RWPE2 (cell line): ENCODE results near the gene ADIRF.
"Not testable (repeated sequence)": the region's sequence is repeated elsewhere in the genome, so short reads cannot be mapped to it uniquely, and the experiment has no call there.

Experiments
- ATAC-seq: fragments of 200-7000 bp; cut with Tn5 transposase; 3 replicates; pipeline ENCODE4 v1.9.1; 2021; ENCODE audit warnings: low read depth
- DNase-seq: peaks from one replicate; pipeline ENCODE4 v3.0.0-alpha.2; 2020; ENCODE audit warnings: low spot score
- H3K27ac ChIP-seq: fragments of 450-650 bp; 2 replicates; pipeline ENCODE4 v1.5.1; 2017; ENCODE audit warnings: mild to moderate bottlenecking; ENCODE audit not compliant: poor library complexity, severe bottlenecking
- H3K27me3 ChIP-seq: fragments of 250-450 bp; sonication (Bioruptor Pico); 2 replicates; pipeline ENCODE4 v1.5.1; 2021; ENCODE audit warnings: mild to moderate bottlenecking, moderate library complexity; ENCODE audit not compliant: insufficient read depth, poor library complexity, severe bottlenecking
- H3K36me3 ChIP-seq: fragments of 250-450 bp; sonication (Bioruptor Pico); 2 replicates; pipeline ENCODE4 v1.5.1; 2020; ENCODE audit warnings: low read depth, mild to moderate bottlenecking, moderate library complexity
- H3K4me1 ChIP-seq: fragments of 250-450 bp; sonication (Bioruptor Pico); 2 replicates; pipeline ENCODE4 v1.5.1; 2021; ENCODE audit warnings: mild to moderate bottlenecking, moderate library complexity; ENCODE audit not compliant: insufficient read depth, poor library complexity, severe bottlenecking
- H3K4me3 ChIP-seq: fragments of 250-450 bp; sonication (Bioruptor Pico); 2 replicates; pipeline ENCODE4 v1.5.1; 2021; ENCODE audit warnings: mild to moderate bottlenecking, moderate library complexity; ENCODE audit not compliant: severe bottlenecking
- H3K9me3 ChIP-seq: fragments of 250-450 bp; sonication (Bioruptor Pico); 2 replicates; pipeline ENCODE4 v1.5.1; 2021; ENCODE audit warnings: mild to moderate bottlenecking, moderate library complexity; ENCODE audit not compliant: severe bottlenecking
- TF ChIP-seq, protein P1 (sequence below): fragments of 450-650 bp; IDR thresholded peaks from one replicate; pipeline ENCODE4 v1.5.1; 2017; ENCODE audit warnings: mild to moderate bottlenecking, moderate library complexity; ENCODE audit not compliant: poor library complexity, severe bottlenecking

ADIRF gene

DNA sequence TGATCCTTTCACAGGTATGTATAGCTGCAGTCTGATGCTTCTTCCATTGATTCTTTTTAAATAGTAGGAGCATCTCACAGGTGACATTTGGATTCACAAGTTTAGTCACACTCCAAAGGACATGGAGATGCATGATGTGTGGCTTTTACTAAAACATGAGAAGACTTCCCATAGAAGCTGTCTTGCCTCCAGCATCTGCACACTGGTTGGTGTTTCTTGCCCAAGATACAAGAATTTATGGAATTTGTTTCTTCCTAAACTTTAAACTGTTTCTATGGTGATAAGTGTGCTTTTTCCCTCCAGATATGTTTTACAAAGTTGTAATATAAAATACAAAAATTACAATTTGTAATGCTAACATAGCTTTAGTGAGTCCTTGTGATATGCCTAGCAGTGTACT, 24.2 kb downstream of the ADIRF start:
- Histone ChIP-seq H3K27ac (no peak overlapping the region), H3K4me1 (no peaks in the 10 kb centered on the region)
- no peak for DNase-seq

DNA sequence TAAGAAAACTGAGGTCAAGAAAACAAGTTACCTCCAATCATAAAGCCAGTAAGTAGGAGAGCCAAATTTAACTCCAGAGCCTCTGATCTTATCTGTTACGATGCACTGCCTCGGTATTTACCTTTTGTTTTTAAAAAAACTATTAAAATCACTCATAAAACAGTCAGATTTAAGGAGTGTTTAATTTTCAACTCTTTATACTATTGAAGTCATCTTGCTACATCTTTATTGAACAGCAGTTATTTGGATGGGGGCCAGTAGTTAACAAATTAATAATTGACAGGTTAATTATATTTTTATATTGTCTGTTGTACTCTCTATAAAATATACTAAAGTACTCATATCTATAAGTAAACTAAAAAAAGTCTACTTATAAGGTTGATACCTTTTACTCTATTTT, 24.6 kb downstream of the ADIRF start:
- TF ChIP-seq, protein P1, sequence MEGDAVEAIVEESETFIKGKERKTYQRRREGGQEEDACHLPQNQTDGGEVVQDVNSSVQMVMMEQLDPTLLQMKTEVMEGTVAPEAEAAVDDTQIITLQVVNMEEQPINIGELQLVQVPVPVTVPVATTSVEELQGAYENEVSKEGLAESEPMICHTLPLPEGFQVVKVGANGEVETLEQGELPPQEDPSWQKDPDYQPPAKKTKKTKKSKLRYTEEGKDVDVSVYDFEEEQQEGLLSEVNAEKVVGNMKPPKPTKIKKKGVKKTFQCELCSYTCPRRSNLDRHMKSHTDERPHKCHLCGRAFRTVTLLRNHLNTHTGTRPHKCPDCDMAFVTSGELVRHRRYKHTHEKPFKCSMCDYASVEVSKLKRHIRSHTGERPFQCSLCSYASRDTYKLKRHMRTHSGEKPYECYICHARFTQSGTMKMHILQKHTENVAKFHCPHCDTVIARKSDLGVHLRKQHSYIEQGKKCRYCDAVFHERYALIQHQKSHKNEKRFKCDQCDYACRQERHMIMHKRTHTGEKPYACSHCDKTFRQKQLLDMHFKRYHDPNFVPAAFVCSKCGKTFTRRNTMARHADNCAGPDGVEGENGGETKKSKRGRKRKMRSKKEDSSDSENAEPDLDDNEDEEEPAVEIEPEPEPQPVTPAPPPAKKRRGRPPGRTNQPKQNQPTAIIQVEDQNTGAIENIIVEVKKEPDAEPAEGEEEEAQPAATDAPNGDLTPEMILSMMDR = no peak
- H3K27me3 ChIP-seq = no peaks in the 10 kb centered on the region
- no peaks in the 10 kb centered on the region for H3K4me1 ChIP-seq
- no peak overlapping the region for H3K27ac ChIP-seq
- DNase-seq (no peak), ATAC-seq (no peak)
- no peak overlapping the region for H3K4me3 ChIP-seq
- no peaks in the 10 kb centered on the region for H3K9me3 ChIP-seq
- no peaks in the 10 kb centered on the region for H3K36me3 ChIP-seq

More for the DNA sequence above, 24.2 kb downstream of the ADIRF start:
- TF ChIP-seq, protein P1 = no peak
- no peak for ATAC-seq
- Histone ChIP-seq H3K36me3 (no peaks in the 10 kb centered on the region), H3K27me3 (no peaks in the 10 kb centered on the region), H3K4me3 (no peak overlapping the region), H3K9me3 (no peaks in the 10 kb centered on the region)

DNA sequence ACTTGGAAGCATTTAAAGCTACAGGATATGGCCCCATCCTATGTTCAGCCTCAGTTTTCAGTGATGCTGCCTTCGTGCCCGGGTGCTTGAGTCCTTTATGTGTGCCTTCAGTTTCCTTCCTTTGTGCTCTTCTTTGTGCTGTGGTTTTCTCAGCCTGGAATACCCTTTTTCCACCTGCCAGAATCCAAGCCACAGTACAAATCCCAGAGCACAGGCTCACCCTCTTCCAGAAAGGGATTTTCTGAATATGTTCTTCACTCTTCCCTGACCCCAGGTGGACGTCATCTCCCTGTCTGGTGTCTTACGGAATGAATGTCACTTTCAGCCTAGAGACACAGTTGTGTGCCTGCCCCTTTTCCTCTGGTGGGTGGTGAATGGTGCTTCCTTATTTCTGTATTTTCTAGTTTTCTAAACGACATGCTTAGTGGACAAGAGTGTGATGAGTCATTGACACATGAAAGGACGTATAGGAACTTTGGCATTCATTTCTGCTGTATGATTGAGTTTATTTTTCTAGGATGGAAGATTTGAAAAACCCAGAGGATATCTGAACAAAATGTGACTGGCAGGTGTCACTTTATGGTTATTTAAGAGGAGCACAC, 31.6 kb downstream of the ADIRF start:
- H3K27me3 ChIP-seq, ATAC-seq, H3K4me1 ChIP-seq, H3K36me3 ChIP-seq, DNase-seq, H3K27ac ChIP-seq, H3K4me3 ChIP-seq, H3K9me3 ChIP-seq: not testable (repeated sequence)

DNA sequence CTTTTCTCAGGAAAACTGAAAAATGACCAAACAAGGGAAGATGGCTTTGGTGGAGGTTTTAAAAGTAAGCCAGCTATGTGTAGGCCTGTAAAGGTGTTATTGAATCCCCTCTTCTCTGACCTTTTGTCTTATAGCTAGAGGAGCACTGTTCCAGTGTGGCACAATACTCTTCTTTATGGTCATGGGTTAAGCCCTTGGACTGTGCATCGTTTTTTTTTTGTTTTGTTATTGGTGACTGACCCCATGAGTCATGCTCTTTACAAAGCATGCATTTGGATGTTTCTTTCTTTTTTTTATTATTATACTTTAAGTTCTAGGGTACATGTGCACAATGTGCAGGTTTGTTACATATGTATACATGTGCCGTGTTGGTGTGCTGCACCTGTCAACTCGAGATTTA, 32.2 kb downstream of the ADIRF start:
- Histone ChIP-seq H3K27ac (no peak overlapping the region), H3K27me3 (no peaks in the 10 kb centered on the region)
- TF ChIP-seq, protein P1 = no peak

DNA sequence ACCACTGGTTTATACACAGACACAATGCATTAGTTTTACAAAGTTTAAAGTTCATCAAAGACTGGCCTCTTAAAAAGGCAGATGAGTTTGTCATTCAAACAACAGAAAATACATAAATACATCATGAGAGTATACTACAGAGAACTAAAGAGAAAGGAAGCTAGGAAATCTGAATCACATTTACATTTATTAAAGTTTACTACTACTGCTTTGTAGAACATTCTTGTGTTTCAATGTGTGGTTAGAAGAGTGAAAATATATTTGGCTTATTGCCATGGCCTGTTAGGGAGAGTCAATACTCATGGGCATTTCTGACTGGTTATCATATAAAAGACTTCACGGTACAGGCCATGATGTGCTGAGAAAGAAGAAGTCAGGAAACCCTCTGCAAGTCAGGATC, 38.8 kb downstream of the ADIRF start:
- not testable (repeated sequence) for H3K4me3 ChIP-seq, H3K9me3 ChIP-seq, ATAC-seq, DNase-seq, H3K27ac ChIP-seq, H3K36me3 ChIP-seq, H3K27me3 ChIP-seq, H3K4me1 ChIP-seq

More for the DNA sequence above, 32.2 kb downstream of the ADIRF start:
- DNase-seq (no peak), ATAC-seq (no peak)
- H3K9me3 ChIP-seq = no peaks in the 10 kb centered on the region
- no peak overlapping the region for H3K4me3 ChIP-seq
- H3K36me3 ChIP-seq = no peaks in the 10 kb centered on the region
- no peaks in the 10 kb centered on the region for H3K4me1 ChIP-seq

DNA sequence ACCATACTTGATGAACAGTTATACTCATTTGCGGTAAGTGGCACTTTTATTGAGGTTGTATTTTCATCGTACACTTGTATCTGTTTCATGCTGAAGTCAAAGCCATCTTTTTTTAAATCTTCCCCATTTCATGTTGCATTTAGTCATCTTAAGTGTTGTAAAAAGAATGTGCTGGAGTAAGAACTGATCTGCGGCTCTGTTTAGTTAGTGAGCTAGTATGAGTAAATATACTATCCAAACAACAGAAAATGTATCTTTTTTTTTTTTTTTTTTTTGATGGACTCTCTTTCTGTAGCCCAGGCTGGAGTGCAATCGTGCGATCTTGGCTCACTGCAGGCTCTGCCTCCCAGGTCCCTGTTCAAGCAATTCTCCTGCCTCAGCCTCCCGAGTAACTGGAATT, 39.4 kb downstream of the ADIRF start:
- not testable (repeated sequence) for DNase-seq, H3K9me3 ChIP-seq, H3K4me3 ChIP-seq, H3K27ac ChIP-seq, H3K4me1 ChIP-seq, H3K36me3 ChIP-seq, H3K27me3 ChIP-seq, ATAC-seq

DNA sequence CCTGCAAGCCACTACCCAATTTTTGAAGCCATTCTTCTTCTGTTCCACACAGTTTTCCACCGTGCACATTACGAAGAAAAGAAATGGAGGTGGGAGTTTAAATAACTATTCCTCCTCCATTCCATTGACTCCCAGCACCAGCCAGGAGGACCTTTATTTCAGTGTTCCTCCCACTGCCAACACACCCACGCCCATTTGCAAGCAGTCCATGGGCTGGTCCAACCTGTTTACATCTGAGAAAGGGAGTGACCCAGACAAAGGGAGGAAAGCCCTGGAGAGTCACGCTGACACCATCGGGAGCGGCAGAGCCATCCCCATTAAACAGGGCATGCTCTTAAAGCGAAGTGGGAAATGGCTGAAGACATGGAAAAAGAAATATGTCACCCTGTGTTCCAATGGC, 40.0 kb downstream of the ADIRF start:
- not testable (repeated sequence) for H3K4me1 ChIP-seq, H3K9me3 ChIP-seq, ATAC-seq, H3K27ac ChIP-seq, H3K4me3 ChIP-seq, DNase-seq, H3K36me3 ChIP-seq, H3K27me3 ChIP-seq

DNA sequence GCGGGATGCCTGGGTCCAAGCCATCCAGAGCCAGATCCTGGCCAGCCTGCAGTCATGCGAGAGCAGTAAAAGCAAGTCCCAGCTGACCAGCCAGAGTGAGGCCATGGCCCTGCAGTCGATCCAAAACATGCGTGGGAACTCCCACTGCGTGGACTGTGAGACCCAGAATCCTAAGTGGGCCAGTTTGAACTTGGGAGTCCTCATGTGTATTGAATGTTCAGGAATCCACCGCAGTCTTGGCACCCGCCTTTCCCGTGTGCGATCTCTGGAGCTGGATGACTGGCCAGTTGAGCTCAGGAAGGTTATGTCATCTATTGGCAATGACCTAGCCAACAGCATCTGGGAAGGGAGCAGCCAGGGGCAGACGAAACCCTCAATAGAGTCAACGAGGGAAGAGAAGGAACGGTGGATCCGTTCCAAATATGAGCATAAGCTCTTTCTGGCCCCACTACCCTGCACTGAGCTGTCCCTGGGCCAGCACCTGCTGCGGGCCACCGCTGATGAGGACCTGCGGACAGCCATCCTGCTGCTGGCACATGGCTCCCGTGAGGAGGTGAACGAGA, 40.9 kb downstream of the ADIRF start:
- not testable (repeated sequence) for DNase-seq, H3K27me3 ChIP-seq, ATAC-seq, H3K9me3 ChIP-seq, H3K36me3 ChIP-seq, H3K4me1 ChIP-seq, H3K27ac ChIP-seq, H3K4me3 ChIP-seq

DNA sequence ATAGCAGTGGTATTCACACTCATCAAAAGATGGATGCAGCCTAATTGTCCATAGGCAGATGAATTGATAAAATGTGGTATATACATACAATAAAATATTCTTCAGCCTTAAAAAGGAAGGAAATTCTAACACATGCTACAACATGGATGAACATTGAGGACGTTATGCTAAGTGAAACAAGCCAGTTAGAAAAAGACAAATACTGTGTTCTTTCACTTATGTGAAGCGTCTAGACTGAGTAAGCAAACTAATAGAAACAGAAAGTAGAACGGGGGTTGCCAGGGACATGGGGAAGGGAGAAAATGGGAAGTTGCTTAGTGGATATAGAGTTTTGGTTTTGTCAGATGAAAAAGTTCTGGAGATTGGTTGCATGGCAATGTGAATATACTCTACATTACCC, 45.2 kb downstream of the ADIRF start:
- ATAC-seq, DNase-seq, H3K4me3 ChIP-seq, H3K27ac ChIP-seq, H3K4me1 ChIP-seq, H3K9me3 ChIP-seq, H3K27me3 ChIP-seq, H3K36me3 ChIP-seq: not testable (repeated sequence)
